Stimulated activated CD8-positive, alpha-beta memory T cell treated with anti-CD3 and anti-CD28 coated beads, Interleukin-12 subunit alpha, Interleukin-12 subunit beta, amount 100 ng/mL, for 24 hours (primary cell): Measurements from ENCODE around the gene GTPBP2.
"Not testable (repeated sequence)": the region's sequence is repeated elsewhere in the genome, so short reads cannot be mapped to it uniquely, and the experiment has no call there.

Experiments used
- DNase-seq: peaks from one replicate; pipeline ENCODE4 v3.0.0-alpha.2; 2020; ENCODE audit errors: extremely low read depth

Gene GTPBP2

GRCh38 chr6:43662948-43663347 lies 33.9 kb upstream of the GTPBP2 start:
- not testable (repeated sequence) for DNase-seq

- DNase-seq, result no peak
Observed at GRCh38 chr6:43658161-43658560, 29.1 kb upstream of the GTPBP2 start.

- DNase-seq, result no peak
Observed at GRCh38 chr6:43657221-43657802, 28.2 kb upstream of the GTPBP2 start.

GRCh38 chr6:43652822-43653221 lies 23.8 kb upstream of the GTPBP2 start:
- not testable (repeated sequence) for DNase-seq

- DNase-seq, result no peak
Observed at GRCh38 chr6:43648248-43648647, 19.2 kb upstream of the GTPBP2 start.

- DNase-seq, result no peak
Observed at GRCh38 chr6:43647613-43648012, 18.5 kb upstream of the GTPBP2 start.

- no peak for DNase-seq
Observed at GRCh38 chr6:43645613-43645964, 16.5 kb upstream of the GTPBP2 start.

GRCh38 chr6:43644940-43645612 lies 16.0 kb upstream of the GTPBP2 start, which contains the start of gene RSPH9:
TSS of gene RSPH9 (plus strand) at chr6:43645036. CDS start at chr6:43645099, 63 bp downstream.
- DNase-seq, result peak; percentile 35

GRCh38 chr6:43639984-43640800 lies 11.1 kb upstream of the GTPBP2 start:
- no peak for DNase-seq

- no peak for DNase-seq
Observed at GRCh38 chr6:43636308-43636659, 7.2 kb upstream of the GTPBP2 start.

- DNase-seq, result peak; percentile 75
Observed at GRCh38 chr6:43635387-43636307, 6.6 kb upstream of the GTPBP2 start, which contains the start of gene MAD2L1BP. TSS of gene MAD2L1BP (plus strand) at chr6:43635840. CDS start at chr6:43635876, 36 bp downstream.

- no peak for DNase-seq
Observed at GRCh38 chr6:43634702-43635303, 5.7 kb upstream of the GTPBP2 start.

GRCh38 chr6:43633002-43633401 lies 3.9 kb upstream of the GTPBP2 start:
- not testable (repeated sequence) for DNase-seq

- no peak for DNase-seq
Observed at GRCh38 chr6:43630980-43631619, 2.0 kb upstream of the GTPBP2 start.

GRCh38 chr6:43629505-43630300 lies 639 bp upstream of the GTPBP2 start:
- DNase-seq, result peak; percentile 76

GRCh38 chr6:43628393-43629103 lies 516 bp downstream of the GTPBP2 start:
- peak; percentile 20 for DNase-seq

- DNase-seq, result no peak
Observed at GRCh38 chr6:43627008-43627825, 1.8 kb downstream of the GTPBP2 start.

GRCh38 chr6:43625393-43625992 lies 3.6 kb downstream of the GTPBP2 start:
- DNase-seq, result no peak
